Measurements from ENCODE around the gene DYRK2.
A peak's percentile ranks its signal among the peaks of the same experiment; 100 is the strongest.
"Not testable (repeated sequence)": the region's sequence is repeated elsewhere in the genome, so short reads cannot be mapped to it uniquely, and the experiment has no call there.

Gene DYRK2

GRCh38 chr12:67664171-67664570, 15.6 kb downstream of the DYRK2 start:
- no peak for DNase-seq
- intact Hi-C loops (cut with DNase I) = no loop called here

- intact Hi-C loops (cut with DNase I) = no loop called here
These were observed 17.1 kb downstream of the DYRK2 start for GRCh38 chr12:67665679-67666078.

GRCh38 chr12:67666605-67667004, 18.1 kb downstream of the DYRK2 start:
- DNase-seq = no peak
- intact Hi-C loops (cut with DNase I) = no loop called here

More at GRCh38 chr12:67665679-67666078, 17.1 kb downstream of the DYRK2 start:
- no peak for DNase-seq

- intact Hi-C loops (cut with DNase I) = no loop called here
- DNase-seq = peak in 27 of 42 donors; percentile 18 to 69 (median 43)
These were observed 18.9 kb downstream of the DYRK2 start for GRCh38 chr12:67667276-67668073.

- intact Hi-C loops (cut with DNase I) = no loop called here
These were observed 20.8 kb downstream of the DYRK2 start for GRCh38 chr12:67669217-67669933.

GRCh38 chr12:67669934-67670631, 21.5 kb downstream of the DYRK2 start:
- DNase-seq = no peak
- intact Hi-C loops (cut with DNase I) = no loop called here

More at GRCh38 chr12:67669217-67669933, 20.8 kb downstream of the DYRK2 start:
- DNase-seq = no peak

- no peak for DNase-seq
- intact Hi-C loops (cut with DNase I) = no loop called here
These were observed 22.9 kb downstream of the DYRK2 start for GRCh38 chr12:67671419-67671818.

GRCh38 chr12:67671892-67672291, 23.3 kb downstream of the DYRK2 start:
- intact Hi-C loops (cut with DNase I) = no loop called here
- DNase-seq = no peak

GRCh38 chr12:67672507-67672906, 24.0 kb downstream of the DYRK2 start:
- intact Hi-C loops (cut with DNase I) = not testable (repeated sequence)

GRCh38 chr12:67673509-67673908, 25.0 kb downstream of the DYRK2 start:
- DNase-seq; intact Hi-C loops (cut with DNase I): not testable (repeated sequence)

More at GRCh38 chr12:67672507-67672906, 24.0 kb downstream of the DYRK2 start:
- DNase-seq = not testable (repeated sequence)

GRCh38 chr12:67674417-67674816, 25.9 kb downstream of the DYRK2 start:
- no peak for DNase-seq
- intact Hi-C loops (cut with DNase I) = no loop called here

- intact Hi-C loops (cut with DNase I) = no loop called here
- DNase-seq = no peak
These were observed 28.1 kb downstream of the DYRK2 start for GRCh38 chr12:67676624-67677023.

- no peak for DNase-seq
- intact Hi-C loops (cut with DNase I) = no loop called here
These were observed 28.6 kb downstream of the DYRK2 start for GRCh38 chr12:67677166-67677565.

- intact Hi-C loops (cut with DNase I) = no loop called here
- DNase-seq = no peak
These were observed 32.7 kb downstream of the DYRK2 start for GRCh38 chr12:67681105-67681778.

GRCh38 chr12:67681941-67682620, 33.5 kb downstream of the DYRK2 start:
- DNase-seq = no peak
- intact Hi-C loops (cut with DNase I) = no loop called here

- intact Hi-C loops (cut with DNase I) = no loop called here
- DNase-seq = no peak
These were observed 40.8 kb downstream of the DYRK2 start for GRCh38 chr12:67689385-67689784.

GRCh38 chr12:67690656-67691055, 42.1 kb downstream of the DYRK2 start:
- no peak for DNase-seq
- intact Hi-C loops (cut with DNase I) = no loop called here

- intact Hi-C loops (cut with DNase I) = no loop called here
- DNase-seq = no peak
These were observed 42.7 kb downstream of the DYRK2 start for GRCh38 chr12:67691220-67691619.

- intact Hi-C loops (cut with DNase I) = no loop called here
- DNase-seq = no peak
These were observed 43.6 kb downstream of the DYRK2 start for GRCh38 chr12:67692135-67692534.

All from head of caudate nucleus (tissue), 42 donors.